Hepatocyte (in vitro differentiated cells): ENCODE results near the gene OLFM3.

ENCODE experiments used
- EZH2phosphoT487 ChIP-seq: fragments of 200-600 bp; sonication (generic); IDR thresholded peaks from one replicate; pipeline ENCODE4 v1.6.1; 2018; ENCODE audit warnings: antibody characterized with exemption, mild to moderate bottlenecking, low read depth, moderate library complexity; ENCODE audit not compliant: unreplicated experiment, severe bottlenecking
- TF ChIP-seq, protein P1 (sequence below): fragments of 200-600 bp; sonication (generic); IDR thresholded peaks from 2 replicates; pipeline ENCODE4 v1.5.1; 2016; ENCODE audit warnings: antibody characterized with exemption, mild to moderate bottlenecking; ENCODE audit not compliant: poor library complexity

DNA sequence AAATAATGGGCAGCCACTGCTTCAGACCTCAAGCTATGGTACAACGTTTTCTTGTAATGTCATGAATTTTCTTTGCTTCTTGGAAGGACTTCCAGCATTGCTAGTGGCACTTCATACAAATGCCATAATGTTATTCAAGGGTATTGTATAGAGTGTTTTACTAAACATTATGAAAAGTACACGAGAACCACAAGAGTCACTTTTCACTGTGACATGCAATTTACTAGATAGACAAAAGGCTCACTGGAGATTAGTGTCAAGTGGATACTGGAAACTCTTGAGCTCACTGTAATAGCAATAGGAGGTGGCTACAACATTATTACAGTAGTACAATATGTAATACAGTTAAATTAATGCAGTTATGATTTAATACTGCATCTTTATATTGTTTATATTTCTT lies 5.3 kb upstream of the OLFM3 start:
- TF ChIP-seq, protein P1, sequence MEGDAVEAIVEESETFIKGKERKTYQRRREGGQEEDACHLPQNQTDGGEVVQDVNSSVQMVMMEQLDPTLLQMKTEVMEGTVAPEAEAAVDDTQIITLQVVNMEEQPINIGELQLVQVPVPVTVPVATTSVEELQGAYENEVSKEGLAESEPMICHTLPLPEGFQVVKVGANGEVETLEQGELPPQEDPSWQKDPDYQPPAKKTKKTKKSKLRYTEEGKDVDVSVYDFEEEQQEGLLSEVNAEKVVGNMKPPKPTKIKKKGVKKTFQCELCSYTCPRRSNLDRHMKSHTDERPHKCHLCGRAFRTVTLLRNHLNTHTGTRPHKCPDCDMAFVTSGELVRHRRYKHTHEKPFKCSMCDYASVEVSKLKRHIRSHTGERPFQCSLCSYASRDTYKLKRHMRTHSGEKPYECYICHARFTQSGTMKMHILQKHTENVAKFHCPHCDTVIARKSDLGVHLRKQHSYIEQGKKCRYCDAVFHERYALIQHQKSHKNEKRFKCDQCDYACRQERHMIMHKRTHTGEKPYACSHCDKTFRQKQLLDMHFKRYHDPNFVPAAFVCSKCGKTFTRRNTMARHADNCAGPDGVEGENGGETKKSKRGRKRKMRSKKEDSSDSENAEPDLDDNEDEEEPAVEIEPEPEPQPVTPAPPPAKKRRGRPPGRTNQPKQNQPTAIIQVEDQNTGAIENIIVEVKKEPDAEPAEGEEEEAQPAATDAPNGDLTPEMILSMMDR, result no peak
- TF ChIP-seq EZH2phosphoT487, result no peak
